Medulla oblongata (tissue), 1 donor: ENCODE results near the gene MXI1.
A peak's percentile ranks its signal among the peaks of the same experiment; 100 is the strongest.

Experiments
- DNase-seq: peaks from one replicate; pipeline ENCODE4 v3.0.0-alpha.2; 2015; ENCODE audit errors: extremely low spot score

Gene MXI1

GRCh38 chr10:110207011-110207804, at the start of gene MXI1:
Gene MXI1 (plus strand): TSS chr10:110207605. CDS start chr10:110207809, 204 bp downstream.
- peak; percentile 85 for DNase-seq

GRCh38 chr10:110158051-110159005, 49.1 kb upstream of the MXI1 start:
- no peak for DNase-seq

GRCh38 chr10:110160081-110160480, 47.3 kb upstream of the MXI1 start:
- DNase-seq, result no peak

- DNase-seq, result no peak
Measured at GRCh38 chr10:110160522-110160921, 46.9 kb upstream of the MXI1 start.

GRCh38 chr10:110162741-110163145, 44.7 kb upstream of the MXI1 start:
- no peak for DNase-seq

- no peak for DNase-seq
Measured at GRCh38 chr10:110163192-110163773, 44.1 kb upstream of the MXI1 start.

GRCh38 chr10:110163841-110164240, 43.6 kb upstream of the MXI1 start:
- DNase-seq, result no peak

- no peak for DNase-seq
Measured at GRCh38 chr10:110165239-110165638, 42.2 kb upstream of the MXI1 start.

- DNase-seq, result no peak
Measured at GRCh38 chr10:110167149-110167548, 40.3 kb upstream of the MXI1 start.

GRCh38 chr10:110168601-110169481, 38.6 kb upstream of the MXI1 start:
- DNase-seq, result no peak

GRCh38 chr10:110169586-110169985, 37.8 kb upstream of the MXI1 start:
- no peak for DNase-seq

- DNase-seq, result no peak
Measured at GRCh38 chr10:110170142-110170971, 37.0 kb upstream of the MXI1 start.

- no peak for DNase-seq
Measured at GRCh38 chr10:110171032-110171431, 36.4 kb upstream of the MXI1 start.

GRCh38 chr10:110172155-110172554, 35.2 kb upstream of the MXI1 start:
- DNase-seq, result no peak

GRCh38 chr10:110174201-110174600, 33.2 kb upstream of the MXI1 start:
- no peak for DNase-seq

GRCh38 chr10:110174816-110175215, 32.6 kb upstream of the MXI1 start:
- no peak for DNase-seq

GRCh38 chr10:110175406-110175805, 32.0 kb upstream of the MXI1 start:
- no peak for DNase-seq

- DNase-seq, result no peak
Measured at GRCh38 chr10:110176141-110177030, 31.0 kb upstream of the MXI1 start.

- no peak for DNase-seq
Measured at GRCh38 chr10:110179220-110179619, 28.2 kb upstream of the MXI1 start.
